OCI-LY1 (cell line): Measurements from ENCODE around the gene COPS9.

ENCODE experiments used
- H2AFZ ChIP-seq: fragments of 200-600 bp; sonication (generic), shearing (Covaris generic); 2 replicates; pipeline ENCODE4 v1.6.0; 2014; ENCODE audit warnings: antibody characterized with exemption, mild to moderate bottlenecking, low read length
- H3F3A ChIP-seq: fragments of 200-600 bp; sonication (generic), shearing (Covaris generic); 2 replicates; pipeline ENCODE4 v1.6.0; 2014; ENCODE audit warnings: mild to moderate bottlenecking, antibody characterized with exemption, low read length, moderate library complexity; ENCODE audit not compliant: insufficient read depth
- H3K27ac ChIP-seq: fragments of 200-600 bp; sonication (generic); 2 replicates; pipeline ENCODE4 v1.5.1; 2014; ENCODE audit warnings: low read length, mixed run types, mild to moderate bottlenecking, low read depth; ENCODE audit not compliant: poor library complexity, severe bottlenecking
- H3K27me3 ChIP-seq: fragments of 200-600 bp; sonication (generic); 2 replicates; pipeline ENCODE4 v1.6.0; 2014; ENCODE audit warnings: antibody characterized with exemption, mild to moderate bottlenecking, low read length, moderate library complexity; ENCODE audit not compliant: insufficient read depth
- H3K36me3 ChIP-seq: fragments of 200-600 bp; sonication (generic); 2 replicates; pipeline ENCODE4 v1.6.1; 2014; ENCODE audit warnings: mild to moderate bottlenecking, antibody characterized with exemption, low read length, moderate library complexity, mixed read lengths; ENCODE audit not compliant: insufficient read depth
- H3K4me1 ChIP-seq: fragments of 200-600 bp; sonication (generic); 2 replicates; pipeline ENCODE4 v1.5.1; 2014; ENCODE audit warnings: mild to moderate bottlenecking, low read length, moderate library complexity; ENCODE audit not compliant: insufficient read depth, severe bottlenecking
- H3K4me2 ChIP-seq: fragments of 200-600 bp; sonication (generic), shearing (Covaris generic); 2 replicates; pipeline ENCODE4 v1.6.1; 2014; ENCODE audit warnings: low read length
- H3K4me3 ChIP-seq: fragments of 200-600 bp; sonication (generic); 2 replicates; pipeline ENCODE4 v1.5.1; 2014; ENCODE audit warnings: low read length, low read depth, mild to moderate bottlenecking, mixed read lengths; ENCODE audit not compliant: poor library complexity, severe bottlenecking
- H3K79me2 ChIP-seq: fragments of 200-600 bp; shearing (Covaris generic); 2 replicates; pipeline ENCODE4 v1.6.1; 2016; ENCODE audit warnings: mixed run types, low read length, mixed read lengths; ENCODE audit not compliant: insufficient read depth
- H3K9ac ChIP-seq: fragments of 200-600 bp; sonication (generic), shearing (Covaris generic); 2 replicates; pipeline ENCODE4 v1.6.1; 2014; ENCODE audit warnings: mild to moderate bottlenecking, low read length, mixed read lengths
- H3K9me2 ChIP-seq: fragments of 200-600 bp; sonication (generic), shearing (Covaris generic); 2 replicates; pipeline ENCODE4 v1.6.1; 2014; ENCODE audit warnings: low read depth, mild to moderate bottlenecking, low read length, mixed read lengths
- H3K9me3 ChIP-seq: fragments of 200-600 bp; shearing (Covaris generic); 2 replicates; pipeline ENCODE4 v1.6.1; 2014; ENCODE audit warnings: low read length, mixed read lengths
- H4K20me1 ChIP-seq: fragments of 200-600 bp; sonication (generic), shearing (Covaris generic); 2 replicates; pipeline ENCODE4 v1.6.0; 2016; ENCODE audit warnings: mild to moderate bottlenecking, low read length; ENCODE audit not compliant: insufficient read depth
- EZH2 ChIP-seq: fragments of 200-600 bp; sonication (generic), shearing (Covaris generic); IDR thresholded peaks from 2 replicates; pipeline ENCODE4 v1.8.0; 2017; ENCODE audit warnings: borderline replicate concordance, mixed run types, mild to moderate bottlenecking, antibody characterized with exemption, low read length, moderate library complexity, mixed read lengths
- TF ChIP-seq, protein P1 (sequence below): fragments of 200-600 bp; sonication (generic), shearing (Covaris generic); IDR thresholded peaks from 2 replicates; pipeline ENCODE4 v1.5.1; 2017; ENCODE audit warnings: mild to moderate bottlenecking, antibody characterized with exemption, low read length, moderate library complexity, mixed read lengths

Gene COPS9

DNA sequence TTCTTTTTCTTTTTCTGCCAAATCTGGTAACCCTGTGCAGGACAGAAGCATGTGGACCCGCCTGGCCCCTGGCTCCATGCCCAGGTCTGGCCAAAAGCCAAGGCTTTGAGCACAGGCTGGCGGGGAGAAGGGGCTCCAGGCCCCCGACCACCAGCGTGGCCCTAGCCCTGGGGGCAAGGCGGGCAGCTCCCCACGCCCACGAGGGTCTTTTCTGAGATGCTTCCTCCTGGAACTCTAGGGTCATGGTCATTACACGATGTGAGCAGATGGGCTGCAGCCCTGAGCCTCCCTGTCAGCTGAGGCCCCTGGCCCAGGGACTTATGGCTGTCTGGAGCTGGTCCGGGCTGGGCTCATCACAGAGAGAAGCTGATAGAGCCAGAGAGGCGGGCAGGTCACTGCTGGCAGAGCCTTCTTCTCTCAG is 10.0 kb upstream of the COPS9 start:
- H3K4me3 ChIP-seq = no peak overlapping the region
- no peak overlapping the region for H3K27ac ChIP-seq
- H4K20me1 ChIP-seq = no peaks in the 10 kb centered on the region
- H2AFZ ChIP-seq = no peak overlapping the region
- H3K9ac ChIP-seq = no peak overlapping the region
- H3K79me2 ChIP-seq = no peaks in the 10 kb centered on the region
- H3K4me2 ChIP-seq = no peak overlapping the region
- H3K27me3 ChIP-seq = no peaks in the 10 kb centered on the region
- H3K4me1 ChIP-seq = no peaks in the 10 kb centered on the region
- H3K9me3 ChIP-seq = no peaks in the 10 kb centered on the region
- H3F3A ChIP-seq = no peaks in the 10 kb centered on the region
- no peak for TF ChIP-seq EZH2
- TF ChIP-seq, protein P1, sequence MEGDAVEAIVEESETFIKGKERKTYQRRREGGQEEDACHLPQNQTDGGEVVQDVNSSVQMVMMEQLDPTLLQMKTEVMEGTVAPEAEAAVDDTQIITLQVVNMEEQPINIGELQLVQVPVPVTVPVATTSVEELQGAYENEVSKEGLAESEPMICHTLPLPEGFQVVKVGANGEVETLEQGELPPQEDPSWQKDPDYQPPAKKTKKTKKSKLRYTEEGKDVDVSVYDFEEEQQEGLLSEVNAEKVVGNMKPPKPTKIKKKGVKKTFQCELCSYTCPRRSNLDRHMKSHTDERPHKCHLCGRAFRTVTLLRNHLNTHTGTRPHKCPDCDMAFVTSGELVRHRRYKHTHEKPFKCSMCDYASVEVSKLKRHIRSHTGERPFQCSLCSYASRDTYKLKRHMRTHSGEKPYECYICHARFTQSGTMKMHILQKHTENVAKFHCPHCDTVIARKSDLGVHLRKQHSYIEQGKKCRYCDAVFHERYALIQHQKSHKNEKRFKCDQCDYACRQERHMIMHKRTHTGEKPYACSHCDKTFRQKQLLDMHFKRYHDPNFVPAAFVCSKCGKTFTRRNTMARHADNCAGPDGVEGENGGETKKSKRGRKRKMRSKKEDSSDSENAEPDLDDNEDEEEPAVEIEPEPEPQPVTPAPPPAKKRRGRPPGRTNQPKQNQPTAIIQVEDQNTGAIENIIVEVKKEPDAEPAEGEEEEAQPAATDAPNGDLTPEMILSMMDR = no peak
- no peaks in the 10 kb centered on the region for H3K9me2 ChIP-seq
- H3K36me3 ChIP-seq = no peaks in the 10 kb centered on the region

DNA sequence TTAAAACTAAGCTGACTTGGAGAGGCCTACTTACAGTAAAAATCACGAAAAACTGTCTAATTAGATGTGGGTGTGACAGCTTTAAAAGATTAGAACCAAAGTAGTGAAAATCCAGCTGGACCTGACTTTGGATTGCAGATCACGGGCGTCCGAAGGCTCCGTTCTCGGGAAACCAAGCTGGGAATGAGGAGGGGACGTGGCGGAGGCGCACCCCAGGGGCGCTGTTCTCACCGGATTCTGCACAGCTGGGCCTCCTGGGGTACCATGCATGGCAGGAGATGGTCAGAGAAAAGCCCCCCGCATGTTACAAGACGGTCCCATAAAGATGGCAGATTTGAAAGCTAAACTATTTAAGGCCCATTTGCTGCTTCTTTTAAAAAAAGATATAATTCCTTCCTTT is 9.4 kb upstream of the COPS9 start:
- H3K27me3 ChIP-seq = 0 out of 2 replicates have a peak, but pooled peaks cover 4% of the 10 kb centered on the region
- H3K9me3 ChIP-seq = no peaks in the 10 kb centered on the region
- no peak overlapping the region for H3K4me2 ChIP-seq

DNA sequence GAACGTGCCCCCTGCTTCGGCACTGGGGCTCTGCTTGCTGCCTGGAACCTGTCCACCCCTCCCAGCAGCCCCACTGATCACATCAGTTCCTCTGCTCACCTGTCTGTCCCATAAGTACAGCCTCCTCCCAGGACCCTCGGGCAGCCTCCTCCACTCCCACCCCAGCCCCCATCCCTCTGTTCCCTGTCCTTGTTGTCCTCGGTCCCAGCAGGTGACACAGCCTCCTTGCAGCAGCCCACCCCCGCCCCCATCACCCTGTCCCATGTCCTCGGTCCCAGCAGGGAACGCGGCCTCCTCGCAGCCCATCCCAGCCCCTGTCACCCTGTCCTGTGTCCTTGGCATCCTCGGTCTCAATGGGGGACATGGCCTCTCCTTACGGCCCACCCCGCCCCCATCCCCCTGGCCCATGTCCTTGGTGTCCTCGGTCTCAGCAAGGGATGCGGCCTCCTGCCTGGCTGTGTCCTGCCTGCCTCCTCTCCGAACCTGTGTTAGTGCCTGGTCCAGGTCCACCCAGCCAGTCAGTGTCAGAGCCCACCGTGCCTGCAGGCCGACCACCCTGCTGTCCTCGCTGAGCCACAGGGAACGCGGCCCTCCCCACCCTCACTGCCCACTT is 8.7 kb upstream of the COPS9 start:
- Histone ChIP-seq H2AFZ (no peak overlapping the region), H3K4me3 (no peak overlapping the region), H3K27me3 (0 out of 2 replicates have a peak, but pooled peaks cover 4% of the 10 kb centered on the region), H3K27ac (no peak overlapping the region), H4K20me1 (no peaks in the 10 kb centered on the region), H3K9me2 (no peaks in the 10 kb centered on the region), H3K36me3 (no peaks in the 10 kb centered on the region), H3F3A (no peaks in the 10 kb centered on the region), H3K4me1 (no peaks in the 10 kb centered on the region), H3K9ac (no peak overlapping the region), H3K4me2 (no peak overlapping the region), H3K9me3 (no peaks in the 10 kb centered on the region), H3K79me2 (no peaks in the 10 kb centered on the region)
- no peak for TF ChIP-seq EZH2
- TF ChIP-seq, protein P1 = no peak

More for the DNA sequence above, 9.4 kb upstream of the COPS9 start:
- no peak overlapping the region for H3K9ac ChIP-seq
- no peaks in the 10 kb centered on the region for H3K9me2 ChIP-seq
- H3K4me1 ChIP-seq = no peaks in the 10 kb centered on the region
- no peak overlapping the region for H3K4me3 ChIP-seq
- no peak overlapping the region for H3K27ac ChIP-seq
- no peaks in the 10 kb centered on the region for H3K36me3 ChIP-seq
- TF ChIP-seq EZH2 = no peak
- TF ChIP-seq, protein P1 = no peak
- H3K79me2 ChIP-seq = no peaks in the 10 kb centered on the region
- H3F3A ChIP-seq = no peaks in the 10 kb centered on the region
- no peak overlapping the region for H2AFZ ChIP-seq
- no peaks in the 10 kb centered on the region for H4K20me1 ChIP-seq
